ENCODE data around the gene ICE2.

DNA sequence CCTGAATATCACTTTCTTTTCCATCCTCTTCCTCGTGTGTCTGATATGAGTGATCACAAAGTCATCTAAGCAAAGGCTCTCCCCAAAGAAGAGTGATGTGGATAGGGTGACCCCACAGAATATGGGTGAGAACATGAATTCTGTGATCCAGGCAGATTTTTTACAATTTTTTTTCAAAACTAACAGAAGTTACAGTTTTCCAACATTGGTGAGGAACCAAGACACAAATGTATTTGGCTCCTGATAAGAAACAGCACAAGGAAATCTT, 108.1 kb downstream of the ICE2 start:
- TF ChIP-seq, protein P1, sequence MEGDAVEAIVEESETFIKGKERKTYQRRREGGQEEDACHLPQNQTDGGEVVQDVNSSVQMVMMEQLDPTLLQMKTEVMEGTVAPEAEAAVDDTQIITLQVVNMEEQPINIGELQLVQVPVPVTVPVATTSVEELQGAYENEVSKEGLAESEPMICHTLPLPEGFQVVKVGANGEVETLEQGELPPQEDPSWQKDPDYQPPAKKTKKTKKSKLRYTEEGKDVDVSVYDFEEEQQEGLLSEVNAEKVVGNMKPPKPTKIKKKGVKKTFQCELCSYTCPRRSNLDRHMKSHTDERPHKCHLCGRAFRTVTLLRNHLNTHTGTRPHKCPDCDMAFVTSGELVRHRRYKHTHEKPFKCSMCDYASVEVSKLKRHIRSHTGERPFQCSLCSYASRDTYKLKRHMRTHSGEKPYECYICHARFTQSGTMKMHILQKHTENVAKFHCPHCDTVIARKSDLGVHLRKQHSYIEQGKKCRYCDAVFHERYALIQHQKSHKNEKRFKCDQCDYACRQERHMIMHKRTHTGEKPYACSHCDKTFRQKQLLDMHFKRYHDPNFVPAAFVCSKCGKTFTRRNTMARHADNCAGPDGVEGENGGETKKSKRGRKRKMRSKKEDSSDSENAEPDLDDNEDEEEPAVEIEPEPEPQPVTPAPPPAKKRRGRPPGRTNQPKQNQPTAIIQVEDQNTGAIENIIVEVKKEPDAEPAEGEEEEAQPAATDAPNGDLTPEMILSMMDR (conservative IDR thresholded peaks at IDR 0.05; ENCODE audit: low read depth, low read length) = no peak
- no peak for TF ChIP-seq POLR2A (IDR thresholded peaks at IDR 0.05; ENCODE audit: low read depth, low read length)
- TF ChIP-seq RAD21 (IDR thresholded peaks at IDR 0.05; ENCODE audit: low read length) = no peak
- TF ChIP-seq MXI1 (IDR thresholded peaks at IDR 0.05; ENCODE audit: borderline replicate concordance, low read depth, low read length) = no peak
- TF ChIP-seq, protein P2, sequence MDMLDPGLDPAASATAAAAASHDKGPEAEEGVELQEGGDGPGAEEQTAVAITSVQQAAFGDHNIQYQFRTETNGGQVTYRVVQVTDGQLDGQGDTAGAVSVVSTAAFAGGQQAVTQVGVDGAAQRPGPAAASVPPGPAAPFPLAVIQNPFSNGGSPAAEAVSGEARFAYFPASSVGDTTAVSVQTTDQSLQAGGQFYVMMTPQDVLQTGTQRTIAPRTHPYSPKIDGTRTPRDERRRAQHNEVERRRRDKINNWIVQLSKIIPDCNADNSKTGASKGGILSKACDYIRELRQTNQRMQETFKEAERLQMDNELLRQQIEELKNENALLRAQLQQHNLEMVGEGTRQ (IDR thresholded peaks at IDR 0.05; ENCODE audit: low read depth, low read length) = no peak
- TF ChIP-seq RCOR1 (IDR thresholded peaks at IDR 0.05; ENCODE audit: insufficient replicate concordance, low read length) = no peak
- no peak for TF ChIP-seq CEBPB (IDR thresholded peaks at IDR 0.05; ENCODE audit: low read depth, low read length)
- TF ChIP-seq SMC3 (IDR thresholded peaks at IDR 0.05; ENCODE audit: low read depth, low read length) = no peak
- TF ChIP-seq MAZ (IDR thresholded peaks at IDR 0.05; ENCODE audit: borderline replicate concordance, low read depth, low read length) = no peak

Measured in IMR-90 (cell line).